GM12872 (cell line): ENCODE data around the gene C2CD2.

Experiments
- CTCF ChIP-seq: IDR thresholded peaks from 3 replicates; pipeline ENCODE4 v1.5.1; 2011; ENCODE audit warnings: low read depth, mild to moderate bottlenecking, low read length, moderate library complexity; ENCODE audit not compliant: insufficient read depth

The C2CD2 gene

GRCh38 chr21:41926807-41927171 lies 27.0 kb downstream of the C2CD2 start:
- no peak for TF ChIP-seq CTCF

DNA sequence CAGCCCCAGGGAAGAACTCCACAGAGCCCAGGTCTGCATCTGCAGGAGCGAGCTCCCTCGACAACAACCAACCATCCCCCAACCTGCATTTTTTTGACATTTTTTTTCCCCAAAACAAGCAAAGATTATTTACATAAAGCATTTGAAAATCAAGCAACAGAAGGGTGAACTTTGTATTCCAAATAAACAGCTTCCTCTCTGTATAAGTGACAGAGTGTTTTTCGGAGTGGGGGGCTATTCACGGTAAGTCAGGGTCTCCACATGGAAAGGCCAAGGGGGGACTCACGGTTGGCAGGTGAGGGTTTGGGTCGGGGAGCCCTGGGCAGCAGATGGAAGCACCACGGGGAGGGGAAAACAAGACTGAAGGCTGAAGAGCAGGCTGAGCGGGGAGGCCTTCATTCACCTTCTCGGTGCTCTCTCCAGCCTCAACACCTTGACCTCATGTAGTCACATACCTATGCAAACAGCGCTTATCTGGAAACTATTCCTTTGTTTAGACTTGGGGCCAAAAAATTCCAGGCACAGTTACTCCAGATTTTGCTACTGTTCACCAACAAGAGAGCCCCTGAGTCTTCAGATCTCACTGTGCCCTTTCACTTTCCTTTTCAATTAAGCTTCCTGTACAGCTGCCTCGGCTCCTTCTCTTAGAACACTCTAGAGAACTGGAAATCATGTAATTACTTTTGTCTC lies 27.6 kb downstream of the C2CD2 start:
- TF ChIP-seq CTCF: no peak

- TF ChIP-seq CTCF: no peak
Observed at GRCh38 chr21:41925767-41926116, 28.1 kb downstream of the C2CD2 start.

DNA sequence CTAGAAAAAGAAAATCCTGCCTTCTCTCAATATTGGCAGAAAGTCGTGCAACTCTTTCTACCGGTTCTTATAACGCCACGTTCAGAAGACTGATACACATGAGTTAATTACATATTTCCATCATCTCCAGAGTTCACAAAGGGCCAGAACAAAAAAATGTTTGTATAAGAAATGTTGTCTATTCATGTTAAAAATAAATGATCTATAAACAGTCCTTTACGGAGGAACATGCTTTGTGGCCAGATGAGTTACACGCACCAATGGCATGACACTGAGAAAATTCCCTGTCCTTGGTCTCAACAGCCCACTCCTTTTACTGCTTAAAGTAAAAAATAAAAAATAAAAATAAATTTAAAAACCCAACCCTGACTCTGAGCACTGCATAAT lies 29.5 kb downstream of the C2CD2 start:
- no peak for TF ChIP-seq CTCF

DNA sequence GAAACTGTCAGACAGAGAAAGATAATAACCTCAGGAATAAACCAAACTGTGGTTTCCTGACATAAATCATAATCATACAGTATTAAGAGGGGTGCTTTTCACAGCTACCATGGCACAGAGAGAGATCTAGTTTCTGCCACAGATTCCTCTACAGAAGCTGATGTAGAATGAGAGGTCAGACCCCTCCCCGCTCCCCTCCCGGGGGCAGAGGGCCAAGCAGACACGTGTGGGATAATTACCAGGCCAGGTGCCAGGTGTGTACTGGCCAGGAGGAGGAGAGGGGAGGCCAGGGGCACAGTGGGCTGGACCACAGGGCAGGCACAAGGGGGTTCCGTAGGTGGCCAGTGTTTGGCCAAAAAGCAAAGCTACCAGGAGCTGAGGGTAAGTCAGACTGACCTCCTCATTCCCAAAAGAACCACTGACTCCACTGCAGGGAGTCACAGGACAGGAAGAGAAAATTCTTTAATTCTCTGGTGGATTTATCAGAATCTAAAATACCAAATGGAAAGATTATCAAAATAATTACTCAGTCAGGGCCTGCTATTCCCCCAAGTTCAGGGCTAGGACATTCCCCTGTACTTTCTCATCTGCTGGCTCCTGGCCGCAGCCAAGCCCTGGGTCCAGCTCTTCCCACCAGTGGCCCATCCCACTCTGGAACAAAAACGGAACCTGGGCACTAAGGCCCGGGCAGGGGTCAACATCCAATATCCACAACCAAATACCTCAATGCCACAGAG lies 30.0 kb downstream of the C2CD2 start:
- no peak for TF ChIP-seq CTCF

- no peak for TF ChIP-seq CTCF
Observed at GRCh38 chr21:41923186-41923585, 30.6 kb downstream of the C2CD2 start.

- no peak for TF ChIP-seq CTCF
Observed at GRCh38 chr21:41921021-41921420, 32.8 kb downstream of the C2CD2 start.
